ENCODE data around the gene NDUFAF5. TPM values are rescaled to one million over a fixed set of nuclear protein-coding genes. Genes with fewer than 3 reads are reported as not detected.
A peak's percentile ranks its signal among the peaks of the same experiment; 100 is the strongest.

NDUFAF5 gene
- total RNA-seq, 2 experiments from 2014 or later = 70.8 to 73.5 TPM

DNA sequence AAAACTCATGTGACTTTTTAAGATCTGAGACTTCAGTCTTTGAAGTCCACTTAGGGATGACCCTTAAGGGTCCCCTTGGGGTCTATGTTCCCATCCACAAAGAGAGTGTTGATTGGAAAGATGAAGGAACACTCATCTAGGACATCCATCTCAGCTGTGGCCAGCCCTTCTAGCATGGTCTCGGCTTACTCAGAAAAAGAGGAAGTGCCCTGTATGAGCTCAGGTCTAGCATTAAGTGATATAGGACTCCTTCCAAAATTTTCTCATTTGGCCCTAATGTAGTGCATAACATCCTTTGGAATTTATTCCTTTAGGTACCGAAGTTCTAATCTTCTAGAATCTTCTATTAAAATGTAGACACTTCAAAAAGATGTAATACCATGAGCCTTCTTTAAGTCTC, 77.4 kb downstream of the NDUFAF5 start:
- POLR2A ChIA-PET = no interaction called here
- Mint-ChIP-seq H3K36me3 (ENCODE audit: low read depth) (no peaks in the 10 kb centered on the region), H3K27ac (no peak overlapping the region), H3K4me1 (ENCODE audit: low read depth) (no peaks in the 10 kb centered on the region), H3K9me3 (no peaks in the 10 kb centered on the region), H3K4me3 (no peak overlapping the region), H3K27me3 (peaks cover 5% of the 10 kb centered on the region)
- H3K36me3 ChIP-seq (ENCODE audit: insufficient read depth, low read length) = no peaks in the 10 kb centered on the region
- TF ChIP-seq, protein P1, sequence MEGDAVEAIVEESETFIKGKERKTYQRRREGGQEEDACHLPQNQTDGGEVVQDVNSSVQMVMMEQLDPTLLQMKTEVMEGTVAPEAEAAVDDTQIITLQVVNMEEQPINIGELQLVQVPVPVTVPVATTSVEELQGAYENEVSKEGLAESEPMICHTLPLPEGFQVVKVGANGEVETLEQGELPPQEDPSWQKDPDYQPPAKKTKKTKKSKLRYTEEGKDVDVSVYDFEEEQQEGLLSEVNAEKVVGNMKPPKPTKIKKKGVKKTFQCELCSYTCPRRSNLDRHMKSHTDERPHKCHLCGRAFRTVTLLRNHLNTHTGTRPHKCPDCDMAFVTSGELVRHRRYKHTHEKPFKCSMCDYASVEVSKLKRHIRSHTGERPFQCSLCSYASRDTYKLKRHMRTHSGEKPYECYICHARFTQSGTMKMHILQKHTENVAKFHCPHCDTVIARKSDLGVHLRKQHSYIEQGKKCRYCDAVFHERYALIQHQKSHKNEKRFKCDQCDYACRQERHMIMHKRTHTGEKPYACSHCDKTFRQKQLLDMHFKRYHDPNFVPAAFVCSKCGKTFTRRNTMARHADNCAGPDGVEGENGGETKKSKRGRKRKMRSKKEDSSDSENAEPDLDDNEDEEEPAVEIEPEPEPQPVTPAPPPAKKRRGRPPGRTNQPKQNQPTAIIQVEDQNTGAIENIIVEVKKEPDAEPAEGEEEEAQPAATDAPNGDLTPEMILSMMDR (IDR thresholded peaks at IDR 0.05) = no peak
- H3K27me3 ChIP-seq (ENCODE audit: control insufficient read depth in 1 of 2, insufficient read depth in 2 of 2, low read length in 2 of 2) = no peaks in the 10 kb centered on the region
- H3K27ac ChIP-seq (ENCODE audit: low read depth in 1 of 2, low read length in 2 of 2) = no peak overlapping the region
- intact Hi-C loops (cut with DNase I, micrococcal nuclease) = no loop called here
- peaks cover 0 to 4% of the 10 kb centered on the region in 2 experiments for H3K9me3 ChIP-seq (ENCODE audit: control insufficient read depth in 1 of 2, insufficient read depth in 1 of 2, low read length in 2 of 2)
- no peak for DNase-seq
- CTCF ChIA-PET = no interaction called here
- H3K4me1 ChIP-seq (ENCODE audit: insufficient read depth, low read length) = no peaks in the 10 kb centered on the region
- H3K4me3 ChIP-seq (ENCODE audit: low read length) = no peak overlapping the region
- no peak for ATAC-seq (ENCODE audit: poor library complexity)

DNA sequence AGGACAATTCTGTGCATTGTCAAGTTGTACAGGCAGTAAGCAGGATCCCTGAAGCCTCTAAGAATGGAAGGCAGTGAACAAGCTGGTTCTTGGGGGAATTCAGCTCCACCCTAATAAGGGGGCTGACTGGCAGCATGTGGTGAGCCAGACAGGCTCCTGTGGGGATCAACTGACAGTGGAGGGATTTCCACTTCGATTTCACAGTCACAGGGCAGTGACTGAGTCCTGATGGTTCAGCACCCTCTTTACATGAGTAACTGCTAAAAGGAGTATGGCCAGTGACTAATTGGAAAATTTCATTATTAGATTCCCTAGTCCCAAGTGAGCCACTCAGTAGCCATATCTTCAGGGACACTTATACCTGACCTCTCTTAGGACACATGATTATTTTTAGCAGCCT, 78.4 kb downstream of the NDUFAF5 start:
- H3K27me3 ChIP-seq (ENCODE audit: control insufficient read depth in 1 of 2, insufficient read depth in 2 of 2, low read length in 2 of 2) = no peaks in the 10 kb centered on the region
- intact Hi-C loops (cut with DNase I, micrococcal nuclease) = no loop called here
- DNase-seq = peak in 1 of 14 experiments; percentile 27

DNA sequence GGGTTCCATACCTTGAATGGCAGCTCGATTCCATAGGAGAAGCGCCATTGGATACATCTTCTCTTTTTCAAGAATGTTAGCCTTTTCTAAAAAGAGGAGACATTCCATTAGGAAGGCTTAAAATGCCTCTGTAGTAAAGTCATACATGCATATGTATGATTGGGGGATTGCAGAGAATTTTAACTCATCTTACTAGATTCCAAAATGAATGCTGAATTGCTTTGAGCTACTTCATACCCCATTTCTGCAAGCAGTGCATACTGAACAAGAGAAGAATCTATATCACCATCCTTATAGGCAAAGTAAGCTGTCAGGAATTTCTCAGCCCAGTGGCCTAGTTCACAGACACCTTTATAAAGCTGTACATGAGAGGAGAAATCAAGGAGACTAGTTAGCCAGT, 80.3 kb downstream of the NDUFAF5 start:
- H3K27me3 ChIP-seq (ENCODE audit: control insufficient read depth in 1 of 2, insufficient read depth in 2 of 2, low read length in 2 of 2) = no peaks in the 10 kb centered on the region
- ChIA-PET CTCF (no interaction called here), POLR2A (no interaction called here)
- Mint-ChIP-seq H3K4me1 (ENCODE audit: low read depth) (no peaks in the 10 kb centered on the region), H3K27me3 (peaks cover 5% of the 10 kb centered on the region), H3K36me3 (ENCODE audit: low read depth) (no peaks in the 10 kb centered on the region), H3K4me3 (no peak overlapping the region), H3K9me3 (no peaks in the 10 kb centered on the region), H3K27ac (no peak overlapping the region)
- DNase-seq = no peak
- H3K9me3 ChIP-seq (ENCODE audit: control insufficient read depth in 1 of 2, insufficient read depth in 1 of 2, low read length in 2 of 2) = peaks cover 0 to 2% of the 10 kb centered on the region in 2 experiments
- H3K36me3 ChIP-seq (ENCODE audit: insufficient read depth, low read length) = no peaks in the 10 kb centered on the region
- H3K4me1 ChIP-seq (ENCODE audit: insufficient read depth, low read length) = no peaks in the 10 kb centered on the region
- H3K4me3 ChIP-seq (ENCODE audit: low read length) = no peak overlapping the region
- no peak for ATAC-seq (ENCODE audit: poor library complexity)
- H3K27ac ChIP-seq (ENCODE audit: low read depth in 1 of 2, low read length in 2 of 2) = no peak overlapping the region
- TF ChIP-seq, protein P1 (IDR thresholded peaks at IDR 0.05) = no peak
- intact Hi-C loops (cut with DNase I, micrococcal nuclease) = no loop called here

More for the DNA sequence above, 78.4 kb downstream of the NDUFAF5 start:
- Mint-ChIP-seq H3K9me3 (no peaks in the 10 kb centered on the region), H3K27me3 (peaks cover 5% of the 10 kb centered on the region), H3K36me3 (ENCODE audit: low read depth) (no peaks in the 10 kb centered on the region), H3K4me1 (ENCODE audit: low read depth) (no peaks in the 10 kb centered on the region), H3K27ac (no peak overlapping the region), H3K4me3 (no peak overlapping the region)
- peaks cover 0 to 4% of the 10 kb centered on the region in 2 experiments for H3K9me3 ChIP-seq (ENCODE audit: control insufficient read depth in 1 of 2, insufficient read depth in 1 of 2, low read length in 2 of 2)
- no peaks in the 10 kb centered on the region for H3K4me1 ChIP-seq (ENCODE audit: insufficient read depth, low read length)
- no peaks in the 10 kb centered on the region for H3K36me3 ChIP-seq (ENCODE audit: insufficient read depth, low read length)
- CTCF ChIA-PET = no interaction called here
- TF ChIP-seq, protein P1 (IDR thresholded peaks at IDR 0.05) = no peak
- no peak overlapping the region for H3K4me3 ChIP-seq (ENCODE audit: low read length)
- POLR2A ChIA-PET = no interaction called here
- H3K27ac ChIP-seq (ENCODE audit: low read depth in 1 of 2, low read length in 2 of 2) = no peak overlapping the region
- ATAC-seq (ENCODE audit: poor library complexity) = no peak

Data from CD4-positive, alpha-beta T cell (primary cell).